Smooth muscle cell (in vitro differentiated cells): ENCODE data around the gene SCMH1. TPM values are rescaled to one million over a fixed set of nuclear protein-coding genes. Genes with fewer than 3 reads are reported as not detected.
A peak's percentile ranks its signal among the peaks of the same experiment; 100 is the strongest.

Source experiments
- DNase-seq: peaks from one replicate; lab custom pipeline; 2025; ENCODE audit not compliant: unreplicated experiment; lab: John Stamatoyannopoulos, UW
- H2AFZ ChIP-seq: fragments of 200-600 bp; sonication (generic); 2 replicates; pipeline ENCODE4 v1.6.0; 2016; ENCODE audit warnings: antibody characterized with exemption, low read depth, mild to moderate bottlenecking
- H3F3A ChIP-seq: fragments of 200-600 bp; sonication (generic); 2 replicates; pipeline ENCODE4 v1.6.0; 2017; ENCODE audit warnings: antibody characterized with exemption, low read depth
- H3K27ac ChIP-seq: fragments of 200-600 bp; sonication (generic); 2 replicates; pipeline ENCODE4 v1.5.1; 2016; ENCODE audit warnings: low read depth, mild to moderate bottlenecking
- H3K27me3 ChIP-seq: fragments of 200-600 bp; sonication (generic); 2 replicates; pipeline ENCODE4 v1.6.1; 2016; ENCODE audit warnings: low read depth, mild to moderate bottlenecking
- H3K36me3 ChIP-seq: fragments of 200-600 bp; sonication (generic); 2 replicates; pipeline ENCODE4 v1.5.1; 2016; ENCODE audit warnings: low read depth
- H3K4me1 ChIP-seq: fragments of 200-600 bp; sonication (generic); 2 replicates; pipeline ENCODE4 v1.5.1; 2016; ENCODE audit warnings: low read depth
- H3K4me2 ChIP-seq: fragments of 200-600 bp; sonication (generic); 2 replicates; pipeline ENCODE4 v1.6.0; 2016; ENCODE audit warnings: mild to moderate bottlenecking
- H3K4me3 ChIP-seq: fragments of 200-600 bp; sonication (generic); 2 replicates; pipeline ENCODE4 v1.5.1; 2016; ENCODE audit warnings: mild to moderate bottlenecking
- H3K79me2 ChIP-seq: fragments of 200-600 bp; sonication (generic); 2 replicates; pipeline ENCODE4 v1.6.0; 2016; ENCODE audit warnings: low read depth, mild to moderate bottlenecking
- H3K9ac ChIP-seq: fragments of 200-600 bp; sonication (generic); 2 replicates; pipeline ENCODE4 v1.6.0; 2016; ENCODE audit warnings: low read depth
- H3K9me3 ChIP-seq: fragments of 200-600 bp; sonication (generic); replicated peaks from 2 replicates; pipeline ENCODE4 v1.5.1; 2016; ENCODE audit warnings: low read depth
- H4K20me1 ChIP-seq: fragments of 200-600 bp; sonication (generic); 2 replicates; pipeline ENCODE4 v1.6.0; 2016; ENCODE audit warnings: low read depth
- CTCF ChIP-seq: fragments of 200-600 bp; sonication (generic); IDR thresholded peaks from 2 replicates; pipeline ENCODE4 v1.5.1; 2017; ENCODE audit warnings: borderline replicate concordance, mild to moderate bottlenecking, antibody characterized with exemption; ENCODE audit not compliant: insufficient read depth, poor library complexity, severe bottlenecking
- WGBS: methylation state at CpG from one replicate; pipeline ENCODE4 v1.1.7; 2016; ENCODE audit warnings: low lambda C conversion rate; 5-methylcytosine and 5-hydroxymethylcytosine counted together
- polyA plus RNA-seq: library from polyadenylated mRNA; unstranded; fragments of >200 nt; fragmentation: Nextera tagmentation; extraction: Ambion mirVana; gene quantifications from 2 replicates; pipeline ENCODE4 v1.2.1, GENCODE V29; 2016
- total RNA-seq: library from RNA; depleted of rRNA; stranded (reverse); fragments of >200 nt; gene quantifications from 2 replicates; pipeline ENCODE4 v1.2.3, GENCODE V29; 2014

SCMH1 gene
- total and polyA plus RNA-seq, 2 experiments from 2014 or later: 24.0 to 46.4 TPM

DNA sequence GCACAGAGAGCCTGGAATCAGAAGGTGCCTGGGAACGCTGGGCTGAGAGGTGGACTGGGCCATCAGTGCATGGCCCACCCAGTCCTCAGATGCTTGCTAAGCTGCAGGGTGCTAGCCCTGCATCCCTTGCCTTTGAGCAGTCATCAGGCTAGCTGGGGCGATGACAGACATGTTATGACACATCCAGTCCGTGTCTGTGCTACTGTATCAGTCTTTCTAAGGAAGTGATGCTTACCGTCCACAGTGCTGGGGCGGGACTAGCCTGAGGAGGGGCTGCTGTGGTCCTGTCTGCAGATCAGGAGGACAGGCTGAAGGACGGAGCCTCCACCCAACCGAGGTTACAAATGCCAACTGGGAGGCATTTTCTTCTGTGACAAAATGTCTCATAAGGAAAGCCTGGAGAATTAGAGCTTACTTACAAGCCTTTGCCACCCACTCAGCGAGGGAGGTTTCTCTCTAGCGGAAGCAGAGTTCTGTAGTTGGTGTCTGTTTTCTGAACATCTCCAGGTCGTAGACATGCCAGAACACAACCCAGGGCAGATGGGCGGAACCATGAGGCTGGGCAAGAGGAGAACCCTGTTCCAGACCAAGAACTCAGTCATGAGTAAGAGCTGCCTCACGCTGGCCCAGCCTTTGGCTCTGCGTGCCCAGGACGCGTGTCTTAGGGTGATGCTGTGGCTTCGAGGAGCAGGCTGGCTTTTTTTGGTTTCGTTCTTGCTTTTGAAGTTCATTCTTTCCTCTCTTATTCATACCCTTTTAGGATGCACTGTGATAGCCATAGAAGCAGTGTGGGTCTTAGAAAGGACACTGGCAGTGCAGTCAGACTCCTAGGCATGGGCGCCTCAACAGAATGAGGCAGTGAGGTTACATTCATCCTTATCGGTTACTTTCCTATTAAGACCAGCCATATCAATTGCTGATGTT lies 234.9 kb downstream of the SCMH1 start:
- TF ChIP-seq CTCF: no peak
- Histone ChIP-seq H3K9me3 (no peaks in the 10 kb centered on the region), H3K79me2 (no peaks in the 10 kb centered on the region), H3K4me3 (no peak overlapping the region), H4K20me1 (peaks cover 50% of the 10 kb centered on the region), H2AFZ (no peak overlapping the region), H3K27me3 (no peaks in the 10 kb centered on the region), H3K4me2 (peak overlapping the region; percentile 26), H3K27ac (peak overlapping the region; percentile 88), H3F3A (peaks cover 8% of the 10 kb centered on the region), H3K36me3 (peaks cover 18% of the 10 kb centered on the region), H3K4me1 (no peaks in the 10 kb centered on the region), H3K9ac (peak overlapping the region; percentile 52)
- no peak for DNase-seq
- WGBS: 56% methylated on average over 19 of the region's 19 CpGs

GRCh38 chr1:41005876-41006275 lies 236.2 kb downstream of the SCMH1 start:
- no peak overlapping the region for H2AFZ ChIP-seq
- H3K4me3 ChIP-seq: no peak overlapping the region
- WGBS: 86% methylated on average over 5 of the region's 5 CpGs
- H3K9me3 ChIP-seq: no peaks in the 10 kb centered on the region
- H3F3A ChIP-seq: peaks cover 14% of the 10 kb centered on the region
- no peaks in the 10 kb centered on the region for H3K79me2 ChIP-seq
- no peak overlapping the region for H3K27ac ChIP-seq
- no peaks in the 10 kb centered on the region for H3K27me3 ChIP-seq
- TF ChIP-seq CTCF: no peak
- peaks cover 26% of the 10 kb centered on the region for H3K36me3 ChIP-seq
- H3K9ac ChIP-seq: no peak overlapping the region
- H3K4me1 ChIP-seq: no peaks in the 10 kb centered on the region
- no peak overlapping the region for H3K4me2 ChIP-seq
- DNase-seq: no peak
- H4K20me1 ChIP-seq: peaks cover 54% of the 10 kb centered on the region

DNA sequence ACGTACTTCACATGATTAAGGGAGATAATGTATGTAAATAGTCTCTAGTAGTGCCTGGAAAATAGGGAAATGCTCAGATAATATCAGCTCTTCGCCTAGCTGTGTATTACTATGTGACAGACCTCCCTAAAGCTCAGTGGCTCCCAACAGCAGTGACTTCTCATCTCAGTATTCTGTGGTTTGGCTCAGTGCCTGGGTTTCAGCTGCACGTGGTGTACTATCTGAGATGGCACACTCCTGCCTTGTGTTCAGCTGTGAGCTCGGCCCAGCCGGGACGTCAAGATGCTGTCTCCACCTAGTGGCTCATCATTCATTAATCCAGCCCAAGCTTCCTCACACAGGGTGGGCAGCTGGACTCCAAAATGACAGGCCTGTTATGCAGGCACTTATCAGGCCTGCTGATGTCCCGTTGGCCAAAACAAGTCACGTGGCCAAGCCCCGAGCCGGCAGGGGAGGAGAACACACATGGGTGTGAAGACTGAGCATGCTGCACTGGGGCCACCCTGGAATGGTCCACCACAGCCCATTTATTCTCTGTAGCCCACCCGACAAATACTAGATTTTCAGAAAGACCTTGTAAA lies 238.4 kb downstream of the SCMH1 start:
- H3F3A ChIP-seq: peaks cover 14% of the 10 kb centered on the region
- peaks cover 70% of the 10 kb centered on the region for H4K20me1 ChIP-seq
- peak overlapping the region; percentile 29 for H3K27ac ChIP-seq
- H3K4me2 ChIP-seq: peak overlapping the region; percentile 46
- DNase-seq: peak; percentile 67
- no peaks in the 10 kb centered on the region for H3K27me3 ChIP-seq
- H3K4me3 ChIP-seq: no peak overlapping the region
- H3K36me3 ChIP-seq: peaks cover 25% of the 10 kb centered on the region
- H2AFZ ChIP-seq: no peak overlapping the region
- WGBS: 27% methylated on average over 11 of the region's 11 CpGs
- H3K9ac ChIP-seq: no peak overlapping the region
- peak; percentile 39 for TF ChIP-seq CTCF
- H3K9me3 ChIP-seq: no peaks in the 10 kb centered on the region
- no peaks in the 10 kb centered on the region for H3K4me1 ChIP-seq
- H3K79me2 ChIP-seq: no peaks in the 10 kb centered on the region
